Immature natural killer cell (primary cell): ENCODE data around the gene GRM4. TPM values are rescaled to one million over a fixed set of nuclear protein-coding genes. Genes with fewer than 3 reads are reported as not detected.

ENCODE experiments used
- DNase-seq, 3 donors: peaks; one replicate each; pipeline ENCODE4 v3.0.0; 2022; ENCODE audit warnings: mixed read lengths in 1 of 3
- H3K27ac Mint-ChIP-seq, 6 donors: one replicate each; pipeline ENCODE4 v1.8.0; 2020; ENCODE audit warnings: mixed read lengths in 6 of 6, mild to moderate bottlenecking in 5 of 6, inconsistent platforms in 4 of 6, moderate library complexity in 3 of 6
- H3K27me3 Mint-ChIP-seq, 3 donors: one replicate each; pipeline ENCODE4 v1.8.0; 2020 to 2021; ENCODE audit warnings: low read depth in 3 of 3, mild to moderate bottlenecking in 3 of 3, mixed read lengths in 3 of 3, moderate library complexity in 3 of 3, inconsistent platforms in 1 of 3
- H3K36me3 Mint-ChIP-seq, 3 donors: one replicate each; pipeline ENCODE4 v1.8.0; 2020; ENCODE audit warnings: mixed read lengths in 3 of 3, inconsistent platforms in 2 of 3, mild to moderate bottlenecking in 2 of 3
- H3K4me1 Mint-ChIP-seq, 2 donors: one replicate each; pipeline ENCODE4 v1.8.0; 2020; ENCODE audit warnings: inconsistent platforms in 2 of 2, mild to moderate bottlenecking in 2 of 2, mixed read lengths in 2 of 2, moderate library complexity in 1 of 2
- H3K4me3 Mint-ChIP-seq, 5 donors: one replicate each; pipeline ENCODE4 v1.8.0; 2020; ENCODE audit warnings: mild to moderate bottlenecking in 5 of 5, mixed read lengths in 5 of 5, inconsistent platforms in 3 of 5, moderate library complexity in 3 of 5
- H3K9me3 Mint-ChIP-seq, 6 donors: one replicate each; pipeline ENCODE4 v1.8.0; 2020; ENCODE audit warnings: mild to moderate bottlenecking in 6 of 6, mixed read lengths in 6 of 6, inconsistent platforms in 4 of 6, moderate library complexity in 3 of 6
- polyA plus RNA-seq, 3 donors: library from polyadenylated mRNA; unstranded; fragments of 300-500 nt; fragmentation: Illumina TruSeq; gene quantifications; one replicate each; pipeline ENCODE4 v1.2.3, GENCODE V29; 2021

The GRM4 gene
- polyA plus RNA-seq, 3 donors from 2014 or later, result not detected

GRCh38 chr6:34143196-34143883 is 2.5 kb downstream of the GRM4 start:
- Mint-ChIP-seq H3K4me1 (peaks cover 0 to 15% of the 10 kb centered on the region in 2 donors), H3K36me3 (no peaks in the 10 kb centered on the region), H3K9me3 (no peaks in the 10 kb centered on the region), H3K27me3 (peaks cover 10 to 28% (median 13%) of the 10 kb centered on the region in 3 donors), H3K27ac (no peak overlapping the region), H3K4me3 (peak overlapping the region; percentile 6 to 55 (median 38))
- no peak for DNase-seq

DNA sequence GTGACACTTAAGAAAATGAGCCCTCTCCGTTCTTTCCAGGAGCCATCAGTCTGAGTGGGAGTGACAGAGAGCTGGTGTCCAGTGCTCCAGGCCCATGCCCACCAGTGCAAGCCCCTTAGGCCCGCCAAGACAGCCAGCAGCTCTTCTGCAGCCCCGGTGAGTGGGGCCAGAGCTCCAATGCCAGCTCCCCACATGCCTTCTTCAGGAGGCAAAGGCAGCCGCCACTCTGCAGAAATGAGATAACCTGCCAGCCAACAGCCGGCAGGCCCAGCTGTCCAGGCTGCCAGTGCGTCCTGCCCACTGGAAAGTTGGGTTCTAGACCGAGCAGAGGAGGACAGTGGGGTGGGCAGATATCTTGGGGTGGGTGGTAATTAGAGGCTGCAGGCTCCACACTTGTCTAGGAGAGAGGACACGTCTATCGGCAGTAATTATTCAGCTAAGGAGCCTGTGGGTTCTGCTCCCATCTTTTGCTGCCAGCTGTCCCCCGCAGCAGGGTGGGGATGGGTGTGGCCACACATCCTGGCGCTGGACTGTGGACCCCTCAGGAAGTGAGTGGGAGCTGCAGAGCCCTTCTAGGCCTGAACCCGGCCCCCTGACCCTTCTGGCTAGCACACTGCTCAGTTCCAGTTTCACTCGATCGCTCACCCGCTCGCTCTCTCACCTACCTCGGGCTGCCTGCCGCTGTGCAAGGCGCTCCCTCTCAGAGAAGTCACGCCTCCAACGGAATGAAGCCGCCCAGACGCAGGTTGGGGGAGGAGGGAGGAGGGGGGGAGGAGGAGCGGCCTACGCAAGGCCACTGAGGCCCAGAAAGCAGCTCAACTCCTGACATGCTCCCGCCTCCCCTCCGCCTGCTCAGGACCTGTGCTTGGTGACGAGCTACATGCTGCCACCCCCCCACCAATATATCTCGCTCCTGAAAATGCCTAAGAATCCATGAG is 3.6 kb downstream of the GRM4 start:
- H3K9me3 Mint-ChIP-seq, result no peaks in the 10 kb centered on the region
- peaks cover 0 to 15% of the 10 kb centered on the region in 2 donors for H3K4me1 Mint-ChIP-seq
- H3K36me3 Mint-ChIP-seq, result no peaks in the 10 kb centered on the region
- DNase-seq, result no peak
- H3K4me3 Mint-ChIP-seq, result no peak overlapping the region
- no peak overlapping the region for H3K27ac Mint-ChIP-seq
- peaks cover 9 to 28% (median 12%) of the 10 kb centered on the region in 3 donors for H3K27me3 Mint-ChIP-seq

DNA sequence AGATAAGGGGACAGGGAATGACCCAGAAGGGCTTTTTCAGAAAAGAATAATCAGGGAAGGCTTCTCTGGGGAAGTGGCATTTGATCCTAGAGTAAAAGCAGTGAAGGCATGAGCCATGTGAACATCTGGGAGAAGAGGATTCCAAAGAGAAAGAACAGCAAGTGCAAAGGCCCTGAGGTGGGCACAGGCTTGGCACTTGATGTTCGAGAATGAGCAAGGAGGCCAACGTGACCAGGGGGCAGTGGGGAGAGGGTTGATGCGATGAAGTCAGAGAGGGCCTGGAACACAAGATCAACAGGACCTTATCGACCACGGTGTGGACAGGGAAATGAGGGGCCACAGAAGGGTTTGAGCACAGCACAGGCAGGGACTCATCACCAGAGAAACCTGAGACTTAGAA is 5.8 kb downstream of the GRM4 start:
- Mint-ChIP-seq H3K36me3 (no peaks in the 10 kb centered on the region), H3K4me3 (no peak overlapping the region), H3K27ac (no peak overlapping the region), H3K9me3 (no peaks in the 10 kb centered on the region), H3K27me3 (peaks cover 7 to 33% (median 10%) of the 10 kb centered on the region in 3 donors), H3K4me1 (peaks cover 0 to 8% of the 10 kb centered on the region in 2 donors)
- DNase-seq, result no peak

- no peaks in the 10 kb centered on the region for H3K9me3 Mint-ChIP-seq
- peaks cover 0 to 8% of the 10 kb centered on the region in 2 donors for H3K4me1 Mint-ChIP-seq
- H3K27me3 Mint-ChIP-seq, result peaks cover 7 to 34% (median 10%) of the 10 kb centered on the region in 3 donors
- no peak overlapping the region for H3K4me3 Mint-ChIP-seq
- H3K36me3 Mint-ChIP-seq, result no peaks in the 10 kb centered on the region
- H3K27ac Mint-ChIP-seq, result no peak overlapping the region
- DNase-seq, result no peak
These were observed 6.9 kb downstream of the GRM4 start for GRCh38 chr6:34138914-34139510.

DNA sequence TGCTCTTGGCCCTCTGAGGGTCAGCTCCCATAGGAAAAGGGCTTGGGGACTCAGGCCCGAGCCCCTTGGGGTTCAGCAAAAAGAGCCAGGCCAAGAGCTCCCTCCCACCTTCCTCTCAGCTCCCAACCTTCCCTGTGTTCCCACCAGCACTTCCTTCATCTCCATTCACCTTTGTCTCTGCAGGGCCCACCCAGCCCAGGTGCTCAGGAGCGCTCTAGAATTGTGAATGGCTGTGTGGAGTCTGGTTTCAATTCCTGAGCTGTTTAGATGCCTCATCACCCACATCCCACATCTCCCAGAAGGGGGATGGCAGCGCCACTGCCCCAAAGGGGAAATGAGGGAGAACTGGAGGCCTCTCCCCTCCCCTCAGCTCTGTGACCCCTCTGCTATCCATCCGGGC is 7.7 kb downstream of the GRM4 start:
- Mint-ChIP-seq H3K4me3 (no peak overlapping the region), H3K27ac (no peak overlapping the region), H3K36me3 (no peaks in the 10 kb centered on the region), H3K27me3 (peaks cover 2 to 33% (median 10%) of the 10 kb centered on the region in 3 donors), H3K9me3 (no peaks in the 10 kb centered on the region), H3K4me1 (peaks cover 0 to 3% of the 10 kb centered on the region in 2 donors)
- DNase-seq, result no peak

- DNase-seq, result no peak
- Mint-ChIP-seq H3K27me3 (peaks cover 2 to 29% (median 6%) of the 10 kb centered on the region in 3 donors), H3K4me1 (no peaks in the 10 kb centered on the region), H3K27ac (no peak overlapping the region), H3K4me3 (no peak overlapping the region), H3K9me3 (no peaks in the 10 kb centered on the region), H3K36me3 (peaks cover 0 to 3% (median 0%) of the 10 kb centered on the region in 3 donors)
These were observed 10.3 kb downstream of the GRM4 start for GRCh38 chr6:34135541-34135940.

DNA sequence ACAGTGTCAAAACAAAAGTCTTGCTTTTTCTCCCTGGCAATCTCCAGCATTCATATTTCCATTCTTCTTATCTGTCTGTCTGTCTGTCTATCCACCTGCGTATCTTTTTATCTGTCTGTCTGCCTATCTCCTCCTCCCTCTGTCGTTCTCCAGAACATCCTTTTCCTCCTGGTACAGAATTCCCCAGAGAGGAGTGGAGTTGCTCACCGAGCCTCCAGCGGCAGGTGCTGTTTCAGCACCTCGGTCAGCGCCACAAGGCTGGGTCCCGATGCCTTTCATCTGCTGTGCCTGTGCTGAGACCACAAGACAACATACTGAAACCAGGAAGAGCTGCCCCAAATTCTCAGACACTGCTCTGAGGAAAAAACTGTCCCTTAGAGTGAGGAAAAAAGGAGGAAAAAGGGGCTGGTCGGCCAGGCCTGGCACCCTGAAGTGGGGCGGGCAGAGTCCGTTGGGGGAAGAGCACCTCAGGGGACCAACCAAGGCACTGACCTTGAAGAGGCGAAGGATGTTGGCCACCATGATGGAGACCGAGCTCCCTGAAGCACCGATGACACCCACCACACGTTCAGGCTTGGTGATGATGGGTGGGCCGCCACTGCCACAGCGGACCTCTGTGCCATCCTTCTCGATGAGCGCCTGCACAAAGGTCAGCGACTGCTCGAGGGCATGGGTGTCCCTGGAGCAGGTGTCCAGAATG is 13.3 kb downstream of the GRM4 start:
- H3K4me3 Mint-ChIP-seq, result no peak overlapping the region
- H3K9me3 Mint-ChIP-seq, result no peaks in the 10 kb centered on the region
- H3K27ac Mint-ChIP-seq, result no peak overlapping the region
- DNase-seq, result no peak
- H3K4me1 Mint-ChIP-seq, result no peaks in the 10 kb centered on the region
- H3K27me3 Mint-ChIP-seq, result peaks cover 0 to 17% (median 6%) of the 10 kb centered on the region in 3 donors
- peaks cover 0 to 3% (median 0%) of the 10 kb centered on the region in 3 donors for H3K36me3 Mint-ChIP-seq

DNA sequence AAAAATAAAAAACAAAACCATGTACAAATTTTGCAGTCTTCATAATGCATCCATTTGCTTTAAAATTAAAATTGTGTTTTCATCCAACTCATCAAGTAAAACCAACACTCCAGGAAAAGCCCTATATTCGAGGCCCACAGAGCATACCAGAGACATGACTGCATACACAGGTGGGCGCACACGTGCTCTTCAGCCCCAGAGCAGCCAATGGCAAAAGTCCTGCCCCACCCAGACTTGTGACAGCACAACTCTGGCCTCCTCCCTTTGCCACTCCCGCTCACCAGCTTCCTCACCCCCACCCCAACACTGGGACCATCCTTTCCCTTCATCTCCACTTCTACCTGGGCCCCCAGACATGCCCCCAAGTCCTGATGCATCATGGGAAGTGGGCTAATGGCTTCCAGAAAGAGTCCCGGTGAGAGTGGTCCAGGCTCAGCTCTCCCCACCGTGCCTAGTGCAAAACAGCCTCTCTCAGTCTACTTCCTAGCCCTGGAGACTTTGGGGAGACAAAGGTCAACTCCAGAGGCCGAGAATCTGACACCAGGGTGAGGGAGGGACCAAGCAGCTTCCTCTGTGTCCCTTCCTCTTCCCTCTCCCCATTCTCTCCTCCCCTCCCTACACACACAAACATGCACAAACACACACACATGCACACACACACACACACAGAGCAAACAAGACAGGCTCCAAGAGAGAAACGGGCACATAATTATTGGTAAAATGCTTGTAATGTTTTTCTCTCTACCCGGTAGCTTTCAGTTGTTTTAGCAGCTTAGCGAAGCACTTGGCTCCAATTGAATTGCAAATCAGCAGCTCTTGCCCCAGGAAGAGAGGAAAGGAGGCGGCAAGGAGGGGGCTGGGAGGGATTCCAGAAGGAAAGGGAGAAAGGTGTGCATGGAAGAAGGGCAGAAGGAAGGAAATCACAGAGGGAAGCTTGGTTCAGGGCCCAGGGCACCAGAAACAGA is 14.3 kb downstream of the GRM4 start:
- H3K27me3 Mint-ChIP-seq, result peaks cover 0 to 17% (median 4%) of the 10 kb centered on the region in 3 donors
- H3K9me3 Mint-ChIP-seq, result no peaks in the 10 kb centered on the region
- peaks cover 0 to 3% (median 0%) of the 10 kb centered on the region in 3 donors for H3K36me3 Mint-ChIP-seq
- H3K27ac Mint-ChIP-seq, result no peak overlapping the region
- no peaks in the 10 kb centered on the region for H3K4me1 Mint-ChIP-seq
- no peak for DNase-seq
- no peak overlapping the region for H3K4me3 Mint-ChIP-seq

DNA sequence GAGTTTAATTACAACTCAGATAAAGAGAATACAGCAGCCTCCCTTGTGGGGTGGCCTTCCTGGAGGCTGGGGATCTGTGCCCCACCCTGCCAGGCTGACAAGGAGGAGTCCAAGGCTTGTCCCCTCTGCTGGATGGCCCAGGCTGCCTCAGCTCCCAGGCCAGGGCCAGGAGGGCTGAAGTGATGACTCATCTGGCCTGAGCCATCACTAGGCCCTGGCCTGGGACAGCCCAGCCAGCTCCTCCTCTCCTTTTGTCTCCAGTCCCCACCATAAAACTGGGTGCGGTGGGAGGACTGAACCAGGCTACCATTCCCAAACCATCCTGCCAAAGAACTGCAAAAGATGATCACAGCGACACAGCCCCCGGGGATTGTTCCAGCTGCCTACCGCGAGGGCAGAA is 15.0 kb downstream of the GRM4 start:
- Mint-ChIP-seq H3K27ac (no peak overlapping the region), H3K27me3 (peaks cover 0 to 17% (median 4%) of the 10 kb centered on the region in 3 donors), H3K4me1 (no peaks in the 10 kb centered on the region), H3K36me3 (peaks cover 0 to 3% (median 0%) of the 10 kb centered on the region in 3 donors), H3K4me3 (no peak overlapping the region), H3K9me3 (no peaks in the 10 kb centered on the region)
- DNase-seq, result no peak

- Mint-ChIP-seq H3K4me3 (no peak overlapping the region), H3K4me1 (no peaks in the 10 kb centered on the region), H3K27me3 (peaks cover 2 to 11% (median 2%) of the 10 kb centered on the region in 3 donors), H3K9me3 (no peaks in the 10 kb centered on the region), H3K27ac (no peak overlapping the region), H3K36me3 (peaks cover 0 to 3% (median 0%) of the 10 kb centered on the region in 3 donors)
- no peak for DNase-seq
These were observed 16.1 kb downstream of the GRM4 start for GRCh38 chr6:34129753-34130152.

DNA sequence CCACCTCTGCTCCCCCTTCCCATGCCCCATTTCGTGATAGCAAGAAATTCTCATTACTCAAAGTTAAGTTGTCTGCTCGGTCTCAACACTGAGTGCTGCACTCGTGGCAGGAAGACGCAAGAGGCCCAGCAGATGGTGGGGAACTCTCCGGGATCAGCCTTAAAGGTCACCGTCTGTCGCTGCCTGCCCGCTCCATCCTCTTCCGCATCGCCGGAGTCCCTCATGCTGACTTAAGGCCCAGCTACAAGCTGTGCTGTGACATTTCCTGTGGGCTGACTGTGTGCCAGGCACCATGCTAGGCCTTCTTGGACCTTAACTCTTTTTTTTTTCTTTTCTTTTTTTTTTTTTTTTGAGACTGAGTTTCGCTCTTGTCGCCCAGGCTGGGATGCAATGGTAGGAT is 17.8 kb downstream of the GRM4 start:
- peaks cover 2 to 14% (median 2%) of the 10 kb centered on the region in 3 donors for H3K27me3 Mint-ChIP-seq

GRCh38 chr6:34126419-34126818 is 19.5 kb downstream of the GRM4 start:
- Mint-ChIP-seq H3K27ac (no peak overlapping the region), H3K9me3 (no peaks in the 10 kb centered on the region), H3K27me3 (peaks cover 2 to 6% (median 2%) of the 10 kb centered on the region in 3 donors), H3K4me3 (no peak overlapping the region), H3K4me1 (no peaks in the 10 kb centered on the region), H3K36me3 (no peaks in the 10 kb centered on the region)
- DNase-seq, result no peak

More for the DNA sequence above, 17.8 kb downstream of the GRM4 start:
- Mint-ChIP-seq H3K4me3 (no peak overlapping the region), H3K36me3 (peaks cover 0 to 3% (median 0%) of the 10 kb centered on the region in 3 donors), H3K4me1 (no peaks in the 10 kb centered on the region), H3K9me3 (no peaks in the 10 kb centered on the region), H3K27ac (no peak overlapping the region)
- no peak for DNase-seq
